ENCODE data around the gene SOX5. TPM values are rescaled to one million over a fixed set of nuclear protein-coding genes. Genes with fewer than 3 reads are reported as not detected.

SOX5 gene
- total and polyA plus RNA-seq, 9 of the 15 experiments (the other 6 are each of a cell fraction or from before 2014, with no cell fraction given) = 8.3 to 16.5 (median 11.9) TPM

DNA sequence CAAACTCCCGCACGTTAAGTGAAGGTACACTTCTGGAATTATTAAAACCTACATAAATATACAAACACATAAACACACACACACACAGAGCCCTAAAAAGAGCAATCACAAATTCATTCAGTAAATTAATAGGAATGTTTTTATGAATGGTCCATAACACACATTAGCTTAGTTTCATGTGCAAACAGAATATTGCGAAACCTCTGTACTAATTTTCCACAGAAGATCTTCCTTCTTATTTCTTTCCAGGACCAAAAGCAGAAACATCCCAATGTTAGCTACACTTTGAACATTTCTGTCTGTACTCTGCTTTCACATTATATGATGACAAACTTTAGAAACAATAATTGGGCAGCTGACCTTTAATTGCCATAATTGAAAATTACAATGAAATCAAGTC lies 101.6 kb downstream of the SOX5 start (continued):
- TF ChIP-seq, protein P1, sequence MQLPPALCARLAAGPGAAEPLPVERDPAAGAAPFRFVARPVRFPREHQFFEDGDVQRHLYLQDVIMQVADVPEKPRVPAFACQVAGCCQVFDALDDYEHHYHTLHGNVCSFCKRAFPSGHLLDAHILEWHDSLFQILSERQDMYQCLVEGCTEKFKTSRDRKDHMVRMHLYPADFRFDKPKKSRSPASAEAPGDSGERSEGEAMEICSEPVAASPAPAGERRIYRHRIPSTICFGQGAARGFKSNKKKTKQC (CRISPR knock-in tag; IDR thresholded peaks at IDR 0.05) = no peak
- TF ChIP-seq GTF2A2 (tag; IDR thresholded peaks at IDR 0.05) (no peak), HMG20B (CRISPR knock-in tag; IDR thresholded peaks at IDR 0.05) (no peak), CEBPG (CRISPR knock-in tag; IDR thresholded peaks at IDR 0.05) (no peak), CEBPG (tag; conservative IDR thresholded peaks at IDR 0.05 in 1 of 2, IDR thresholded peaks at IDR 0.05 in 1 of 2) (peak; percentile 71 to 92)

DNA sequence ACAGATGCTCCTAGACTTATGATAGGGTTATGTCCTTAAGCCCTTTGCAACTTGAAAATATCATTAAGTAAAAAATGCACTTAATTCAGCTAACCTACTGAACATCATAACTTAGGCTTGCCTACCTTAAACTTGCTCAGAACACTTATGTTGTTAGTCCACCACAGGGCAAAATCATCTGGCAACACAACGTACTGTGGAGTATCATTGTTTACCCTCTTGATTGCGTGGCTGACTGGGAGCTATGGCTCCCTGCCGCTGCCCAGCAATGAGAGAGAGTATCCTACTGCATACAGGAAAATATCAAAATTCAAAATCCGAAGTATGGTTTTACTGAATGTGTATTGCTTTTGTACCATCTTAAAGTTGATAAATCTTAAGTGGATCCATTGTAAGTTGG lies 105.5 kb downstream of the SOX5 start:
- intact Hi-C loops (cut with micrococcal nuclease) (no loop called here), in situ Hi-C loops (cut with MboI) (no loop called here)
- no peak overlapping the region; the same call in 1 of the 2 replicates for H2AFZ ChIP-seq (ENCODE audit: low read depth, low read length)
- H3K79me2 ChIP-seq (ENCODE audit: control insufficient read depth, insufficient read depth, low read length) = no peaks in the 10 kb centered on the region
- H3K36me3 ChIP-seq (ENCODE audit: control insufficient read depth, insufficient read depth, low read length) = no peaks in the 10 kb centered on the region
- H4K20me1 ChIP-seq (replicated peaks; ENCODE audit: control insufficient read depth, insufficient read depth, low read length) = no peaks in the 10 kb centered on the region
- WGBS (ENCODE audit: insufficient coverage, low coverage, missing lambda C conversion rate) = 64% methylated on average over 4 of the region's 4 CpGs
- no peaks in the 10 kb centered on the region for H3K27me3 ChIP-seq (ENCODE audit: control insufficient read depth in 2 of 2, insufficient read depth in 2 of 2, low read length in 2 of 2)
- no peaks in the 10 kb centered on the region for H3K9me3 ChIP-seq (replicated peaks; ENCODE audit: control insufficient read depth, insufficient read depth, low read depth, low read length)
- DNase-seq (ENCODE audit: extremely low read depth in 1 of 4, low spot score in 3 of 4) (no peak), FAIRE-seq (no peak), ATAC-seq (no peak)
- H3K4me1 ChIP-seq (replicated peaks in 1 of 2; ENCODE audit: control insufficient read depth in 2 of 2, insufficient read depth in 2 of 2, low read length in 2 of 2) = no peaks in the 10 kb centered on the region
- H3K4me3 ChIP-seq = no peak overlapping the region
- no peak overlapping the region for H3K4me2 ChIP-seq (ENCODE audit: insufficient read depth, low read length)
- CTCF ChIA-PET (ENCODE audit: low intra/inter-chr PET ratio) = no interaction called here
- H3K9me1 ChIP-seq (ENCODE audit: control insufficient read depth, insufficient read depth, low read length) = no peaks in the 10 kb centered on the region
- H3K27ac ChIP-seq (ENCODE audit: extremely low read depth, low read depth, low read length) = no peak overlapping the region
- POLR2A ChIA-PET = interaction anchor here (0.6 to 1.0 kb wide), 3 partner anchors 12 to 521 kb away, joined by 3 to 4 read pairs (median 3); no protein-coding TSS in a partner anchor
- no peak overlapping the region for H3K9ac ChIP-seq (ENCODE audit: insufficient read depth in 1 of 2, low read depth in 2 of 2, low read length in 2 of 2)
- BruUV-seq (replicated peaks) = no TSS peak
- TF ChIP-seq ZNF561 (CRISPR knock-in tag; conservative IDR thresholded peaks at IDR 0.05) (no peak), FOXJ2 (tag; IDR thresholded peaks at IDR 0.05) (no peak), KAT2B (IDR thresholded peaks at IDR 0.05; ENCODE audit: low read depth, low read length) (no peak), EP400 (IDR thresholded peaks at IDR 0.05) (no peak), SP1 (CRISPR knock-in tag; IDR thresholded peaks at IDR 0.05) (no peak), ZNF121 (CRISPR knock-in tag; conservative IDR thresholded peaks at IDR 0.05) (no peak)
- TF ChIP-seq, protein P2, sequence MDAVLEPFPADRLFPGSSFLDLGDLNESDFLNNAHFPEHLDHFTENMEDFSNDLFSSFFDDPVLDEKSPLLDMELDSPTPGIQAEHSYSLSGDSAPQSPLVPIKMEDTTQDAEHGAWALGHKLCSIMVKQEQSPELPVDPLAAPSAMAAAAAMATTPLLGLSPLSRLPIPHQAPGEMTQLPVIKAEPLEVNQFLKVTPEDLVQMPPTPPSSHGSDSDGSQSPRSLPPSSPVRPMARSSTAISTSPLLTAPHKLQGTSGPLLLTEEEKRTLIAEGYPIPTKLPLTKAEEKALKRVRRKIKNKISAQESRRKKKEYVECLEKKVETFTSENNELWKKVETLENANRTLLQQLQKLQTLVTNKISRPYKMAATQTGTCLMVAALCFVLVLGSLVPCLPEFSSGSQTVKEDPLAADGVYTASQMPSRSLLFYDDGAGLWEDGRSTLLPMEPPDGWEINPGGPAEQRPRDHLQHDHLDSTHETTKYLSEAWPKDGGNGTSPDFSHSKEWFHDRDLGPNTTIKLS (IDR thresholded peaks at IDR 0.05; ENCODE audit: borderline replicate concordance, low read depth) = no peak
- TF ChIP-seq, protein P3, sequence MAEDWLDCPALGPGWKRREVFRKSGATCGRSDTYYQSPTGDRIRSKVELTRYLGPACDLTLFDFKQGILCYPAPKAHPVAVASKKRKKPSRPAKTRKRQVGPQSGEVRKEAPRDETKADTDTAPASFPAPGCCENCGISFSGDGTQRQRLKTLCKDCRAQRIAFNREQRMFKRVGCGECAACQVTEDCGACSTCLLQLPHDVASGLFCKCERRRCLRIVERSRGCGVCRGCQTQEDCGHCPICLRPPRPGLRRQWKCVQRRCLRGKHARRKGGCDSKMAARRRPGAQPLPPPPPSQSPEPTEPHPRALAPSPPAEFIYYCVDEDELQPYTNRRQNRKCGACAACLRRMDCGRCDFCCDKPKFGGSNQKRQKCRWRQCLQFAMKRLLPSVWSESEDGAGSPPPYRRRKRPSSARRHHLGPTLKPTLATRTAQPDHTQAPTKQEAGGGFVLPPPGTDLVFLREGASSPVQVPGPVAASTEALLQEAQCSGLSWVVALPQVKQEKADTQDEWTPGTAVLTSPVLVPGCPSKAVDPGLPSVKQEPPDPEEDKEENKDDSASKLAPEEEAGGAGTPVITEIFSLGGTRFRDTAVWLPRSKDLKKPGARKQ (CRISPR knock-in tag; IDR thresholded peaks at IDR 0.05) = no peak
- TF ChIP-seq, protein P4, sequence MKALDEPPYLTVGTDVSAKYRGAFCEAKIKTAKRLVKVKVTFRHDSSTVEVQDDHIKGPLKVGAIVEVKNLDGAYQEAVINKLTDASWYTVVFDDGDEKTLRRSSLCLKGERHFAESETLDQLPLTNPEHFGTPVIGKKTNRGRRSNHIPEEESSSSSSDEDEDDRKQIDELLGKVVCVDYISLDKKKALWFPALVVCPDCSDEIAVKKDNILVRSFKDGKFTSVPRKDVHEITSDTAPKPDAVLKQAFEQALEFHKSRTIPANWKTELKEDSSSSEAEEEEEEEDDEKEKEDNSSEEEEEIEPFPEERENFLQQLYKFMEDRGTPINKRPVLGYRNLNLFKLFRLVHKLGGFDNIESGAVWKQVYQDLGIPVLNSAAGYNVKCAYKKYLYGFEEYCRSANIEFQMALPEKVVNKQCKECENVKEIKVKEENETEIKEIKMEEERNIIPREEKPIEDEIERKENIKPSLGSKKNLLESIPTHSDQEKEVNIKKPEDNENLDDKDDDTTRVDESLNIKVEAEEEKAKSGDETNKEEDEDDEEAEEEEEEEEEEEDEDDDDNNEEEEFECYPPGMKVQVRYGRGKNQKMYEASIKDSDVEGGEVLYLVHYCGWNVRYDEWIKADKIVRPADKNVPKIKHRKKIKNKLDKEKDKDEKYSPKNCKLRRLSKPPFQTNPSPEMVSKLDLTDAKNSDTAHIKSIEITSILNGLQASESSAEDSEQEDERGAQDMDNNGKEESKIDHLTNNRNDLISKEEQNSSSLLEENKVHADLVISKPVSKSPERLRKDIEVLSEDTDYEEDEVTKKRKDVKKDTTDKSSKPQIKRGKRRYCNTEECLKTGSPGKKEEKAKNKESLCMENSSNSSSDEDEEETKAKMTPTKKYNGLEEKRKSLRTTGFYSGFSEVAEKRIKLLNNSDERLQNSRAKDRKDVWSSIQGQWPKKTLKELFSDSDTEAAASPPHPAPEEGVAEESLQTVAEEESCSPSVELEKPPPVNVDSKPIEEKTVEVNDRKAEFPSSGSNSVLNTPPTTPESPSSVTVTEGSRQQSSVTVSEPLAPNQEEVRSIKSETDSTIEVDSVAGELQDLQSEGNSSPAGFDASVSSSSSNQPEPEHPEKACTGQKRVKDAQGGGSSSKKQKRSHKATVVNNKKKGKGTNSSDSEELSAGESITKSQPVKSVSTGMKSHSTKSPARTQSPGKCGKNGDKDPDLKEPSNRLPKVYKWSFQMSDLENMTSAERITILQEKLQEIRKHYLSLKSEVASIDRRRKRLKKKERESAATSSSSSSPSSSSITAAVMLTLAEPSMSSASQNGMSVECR (CRISPR knock-in tag; IDR thresholded peaks at IDR 0.05) = no peak
